OCI-LY7 (cell line): ENCODE measurements around the gene CLCN5. TPM values are rescaled to one million over a fixed set of nuclear protein-coding genes. Genes with fewer than 3 reads are reported as not detected.

Source experiments
- BruUV-seq: library from RNA; stranded (reverse); fragments of 400-500 nt; replicated peaks from 2 replicates; lab custom pipeline; 2021; lab: Mats Ljungman, UMichigan
- CTCF ChIA-PET: fragments of 300-600 bp; sonication (Branson Sonifier 250); formaldehyde crosslinking; loops from one replicate; lab custom pipeline; 2022; ENCODE audit warnings: antibody characterized with exemption; ENCODE audit not compliant: unreplicated experiment; lab: Charles Lee
- POLR2A ChIA-PET: fragments of 300-600 bp; sonication (Branson Sonifier 250); formaldehyde crosslinking; loops from one replicate; lab custom pipeline; 2022; ENCODE audit warnings: antibody characterized with exemption; lab: Charles Lee
- DNase-seq: peaks from one replicate; pipeline ENCODE4 v3.0.0-alpha.2; 2015; ENCODE audit warnings: low spot score
- H2AFZ ChIP-seq: fragments of 200-600 bp; sonication (generic), shearing (Covaris generic); 2 replicates; pipeline ENCODE4 v1.6.1; 2014; ENCODE audit warnings: mild to moderate bottlenecking, antibody characterized with exemption, low read length, moderate library complexity
- H3K27ac ChIP-seq: fragments of 200-600 bp; sonication (generic); 2 replicates; pipeline ENCODE4 v1.5.1; 2014; ENCODE audit warnings: mixed run types, low read depth, mild to moderate bottlenecking, moderate library complexity, low read length, inconsistent platforms; ENCODE audit not compliant: poor library complexity, severe bottlenecking
- H3K36me3 ChIP-seq: fragments of 200-600 bp; sonication (generic); 2 replicates; pipeline ENCODE4 v1.6.1; 2014; ENCODE audit warnings: mild to moderate bottlenecking, antibody characterized with exemption, low read length, moderate library complexity, mixed read lengths; ENCODE audit not compliant: insufficient read depth
- H3K4me1 ChIP-seq: fragments of 200-600 bp; sonication (generic); 2 replicates; pipeline ENCODE4 v1.5.1; 2014; ENCODE audit warnings: mild to moderate bottlenecking, low read length; ENCODE audit not compliant: insufficient read depth, poor library complexity, severe bottlenecking
- H3K4me2 ChIP-seq: fragments of 200-600 bp; sonication (generic); 2 replicates; pipeline ENCODE4 v1.6.1; 2014; ENCODE audit warnings: mild to moderate bottlenecking, low read length
- H3K4me3 ChIP-seq: fragments of 200-600 bp; sonication (generic); 2 replicates; pipeline ENCODE4 v1.5.1; 2014; ENCODE audit warnings: mild to moderate bottlenecking, low read depth, low read length; ENCODE audit not compliant: poor library complexity, severe bottlenecking
- H3K79me2 ChIP-seq: fragments of 200-600 bp; sonication (generic); 2 replicates; pipeline ENCODE4 v1.6.1; 2016; ENCODE audit warnings: low read depth, mild to moderate bottlenecking, low read length, moderate library complexity, mixed read lengths; ENCODE audit not compliant: insufficient read depth
- H3K9me2 ChIP-seq: fragments of 200-600 bp; sonication (generic); 2 replicates; pipeline ENCODE4 v1.6.1; 2016; ENCODE audit warnings: mild to moderate bottlenecking, low read length, mixed read lengths; ENCODE audit not compliant: insufficient read depth
- H3K9me3 ChIP-seq: fragments of 200-600 bp; sonication (generic); 2 replicates; pipeline ENCODE4 v1.6.1; 2014; ENCODE audit warnings: mild to moderate bottlenecking, mixed run types, low read length, mixed read lengths
- H4K20me1 ChIP-seq: fragments of 200-600 bp; sonication (generic); 2 replicates; pipeline ENCODE4 v1.6.1; 2014; ENCODE audit warnings: mild to moderate bottlenecking, antibody characterized with exemption, low read length, moderate library complexity, mixed read lengths; ENCODE audit not compliant: insufficient read depth
- CTCF ChIP-seq: fragments of 200-600 bp; sonication (generic); conservative IDR thresholded peaks from 2 replicates; pipeline ENCODE4 v1.5.1; 2014; ENCODE audit warnings: mild to moderate bottlenecking, antibody characterized with exemption, low read length, moderate library complexity, mixed read lengths
- EZH2phosphoT487 ChIP-seq: fragments of 200-600 bp; sonication (generic); IDR thresholded peaks from 2 replicates; pipeline ENCODE4 v1.6.1; 2018; ENCODE audit warnings: low read depth, borderline replicate concordance, mild to moderate bottlenecking, mixed run types, antibody characterized with exemption, low read length, moderate library complexity, mixed read lengths
- intact Hi-C: fragments of 100-400 bp; cut with micrococcal nuclease; formaldehyde crosslinking; loops from one replicate; pipeline ENCODE4 v1.10.0; 2022; ENCODE audit not compliant: unreplicated experiment
- total RNA-seq, 2 experiments: library from RNA; depleted of rRNA in 1 of 2; stranded (reverse); fragments of >200 nt in 1 of 2; shearing (Covaris generic) in 1 of 2; gene quantifications; 2 replicates each; pipeline ENCODE4 v1.2.3, GENCODE V29; 2014 to 2022

The CLCN5 gene
- total RNA-seq, 2 experiments from 2014 or later, result 4.1 to 5.3 TPM

GRCh38 chrX:49970674-49971073 lies 48.3 kb downstream of the CLCN5 start:
- intact Hi-C loops, result no loop called here
- no peak for DNase-seq
- Histone ChIP-seq H4K20me1 (no peaks in the 10 kb centered on the region), H3K27ac (no peak overlapping the region), H3K36me3 (no peaks in the 10 kb centered on the region), H3K9me2 (no peaks in the 10 kb centered on the region), H3K4me3 (no peak overlapping the region), H3K4me2 (no peak overlapping the region), H3K79me2 (no peaks in the 10 kb centered on the region), H3K9me3 (no peaks in the 10 kb centered on the region), H2AFZ (no peak overlapping the region), H3K4me1 (no peaks in the 10 kb centered on the region)
- TF ChIP-seq EZH2phosphoT487, result no peak
- no peak for TF ChIP-seq CTCF
- POLR2A ChIA-PET, result no interaction called here
- no TSS peak for BruUV-seq
- CTCF ChIA-PET, result no interaction called here

GRCh38 chrX:49972328-49972860 lies 50.0 kb downstream of the CLCN5 start:
- no peak overlapping the region for H3K4me2 ChIP-seq
- no peak overlapping the region for H2AFZ ChIP-seq
- no peaks in the 10 kb centered on the region for H3K9me2 ChIP-seq
- BruUV-seq, result no TSS peak
- DNase-seq, result no peak
- no peaks in the 10 kb centered on the region for H3K4me1 ChIP-seq
- TF ChIP-seq EZH2phosphoT487, result no peak
- CTCF ChIA-PET, result no interaction called here
- no peaks in the 10 kb centered on the region for H3K9me3 ChIP-seq
- no peaks in the 10 kb centered on the region for H3K79me2 ChIP-seq
- POLR2A ChIA-PET, result no interaction called here
- no peak overlapping the region for H3K27ac ChIP-seq
- no peaks in the 10 kb centered on the region for H4K20me1 ChIP-seq
- intact Hi-C loops, result no loop called here
- no peaks in the 10 kb centered on the region for H3K36me3 ChIP-seq
- no peak overlapping the region for H3K4me3 ChIP-seq

- Histone ChIP-seq H3K4me1 (no peaks in the 10 kb centered on the region), H3K9me2 (no peaks in the 10 kb centered on the region), H4K20me1 (no peaks in the 10 kb centered on the region), H3K4me2 (no peak overlapping the region), H3K4me3 (no peak overlapping the region), H3K79me2 (no peaks in the 10 kb centered on the region), H2AFZ (no peak overlapping the region), H3K36me3 (no peaks in the 10 kb centered on the region), H3K27ac (no peak overlapping the region), H3K9me3 (no peaks in the 10 kb centered on the region)
- no peak for TF ChIP-seq CTCF
- no peak for TF ChIP-seq EZH2phosphoT487
- BruUV-seq, result no TSS peak
- CTCF ChIA-PET, result no interaction called here
- intact Hi-C loops, result no loop called here
- DNase-seq, result no peak
- POLR2A ChIA-PET, result interaction anchor here (0.6 kb wide), 1 partner anchor 685 kb away, joined by 4 read pairs; no protein-coding TSS in a partner anchor
Observed at GRCh38 chrX:49976682-49977197, 54.3 kb downstream of the CLCN5 start.
